A172 (cell line): ENCODE data around the gene GINS1. TPM values are rescaled to one million over a fixed set of nuclear protein-coding genes. Genes with fewer than 3 reads are reported as not detected.
A peak's percentile ranks its signal among the peaks of the same experiment; 100 is the strongest.
"Not testable (repeated sequence)": the region's sequence is repeated elsewhere in the genome, so short reads cannot be mapped to it uniquely, and the experiment has no call there.

ENCODE experiments used
- DNase-seq: peaks from one replicate; pipeline ENCODE4 v3.0.0-alpha.2; 2015; ENCODE audit warnings: low spot score
- total RNA-seq: library from RNA; depleted of rRNA; stranded (reverse); fragments of >200 nt; shearing (Covaris generic); gene quantifications from 2 replicates; pipeline ENCODE4 v1.2.3, GENCODE V29; 2014

Gene GINS1
- total RNA-seq, 1 experiment from 2014 or later, result 48.4 TPM

DNA sequence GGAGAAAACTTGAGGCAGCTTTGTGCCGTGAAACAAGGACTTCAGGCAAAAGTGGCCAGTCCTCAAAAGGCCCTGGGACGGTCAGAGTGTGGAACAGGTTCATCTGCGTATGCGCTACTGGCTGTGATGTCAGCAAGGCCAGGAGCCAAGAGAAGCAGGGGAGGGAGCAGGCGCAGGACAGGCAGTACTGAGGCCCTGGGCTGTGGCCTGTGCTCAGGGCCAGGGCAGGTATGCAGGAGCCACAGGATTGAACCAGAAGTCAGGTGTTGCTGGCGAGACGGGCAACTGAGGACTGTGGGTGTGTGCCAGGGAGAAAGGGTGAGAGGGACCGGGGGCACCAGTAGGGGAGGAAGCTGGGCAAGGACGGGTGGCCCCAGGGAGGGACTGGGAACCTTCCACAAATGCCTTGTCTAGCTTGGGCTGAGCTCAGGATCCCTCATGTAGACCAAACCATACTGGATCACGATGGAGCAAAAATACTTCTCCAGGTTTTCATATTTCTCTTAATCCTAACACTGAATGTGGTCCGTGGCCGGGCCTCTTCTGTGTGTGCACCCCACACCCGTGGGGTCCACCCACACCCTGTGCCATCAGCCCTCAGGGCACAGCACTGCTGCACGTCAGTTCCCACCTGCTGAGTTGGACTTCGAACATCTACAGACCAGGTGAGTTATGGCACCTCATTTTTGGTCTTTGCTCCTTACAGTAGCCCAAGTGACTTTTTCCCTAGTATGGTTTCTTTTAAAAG is 46.9 kb downstream of the GINS1 start:
- no peak for DNase-seq

GRCh38 chr20:25457886-25458680 is 50.6 kb downstream of the GINS1 start:
- DNase-seq, result no peak

GRCh38 chr20:25459111-25459830 is 51.8 kb downstream of the GINS1 start:
- DNase-seq, result no peak

GRCh38 chr20:25459916-25460535 is 52.6 kb downstream of the GINS1 start:
- DNase-seq, result no peak

- DNase-seq, result no peak
Observed at GRCh38 chr20:25460566-25461280, 53.2 kb downstream of the GINS1 start.

GRCh38 chr20:25461281-25461650 is 53.8 kb downstream of the GINS1 start:
- DNase-seq, result no peak

DNA sequence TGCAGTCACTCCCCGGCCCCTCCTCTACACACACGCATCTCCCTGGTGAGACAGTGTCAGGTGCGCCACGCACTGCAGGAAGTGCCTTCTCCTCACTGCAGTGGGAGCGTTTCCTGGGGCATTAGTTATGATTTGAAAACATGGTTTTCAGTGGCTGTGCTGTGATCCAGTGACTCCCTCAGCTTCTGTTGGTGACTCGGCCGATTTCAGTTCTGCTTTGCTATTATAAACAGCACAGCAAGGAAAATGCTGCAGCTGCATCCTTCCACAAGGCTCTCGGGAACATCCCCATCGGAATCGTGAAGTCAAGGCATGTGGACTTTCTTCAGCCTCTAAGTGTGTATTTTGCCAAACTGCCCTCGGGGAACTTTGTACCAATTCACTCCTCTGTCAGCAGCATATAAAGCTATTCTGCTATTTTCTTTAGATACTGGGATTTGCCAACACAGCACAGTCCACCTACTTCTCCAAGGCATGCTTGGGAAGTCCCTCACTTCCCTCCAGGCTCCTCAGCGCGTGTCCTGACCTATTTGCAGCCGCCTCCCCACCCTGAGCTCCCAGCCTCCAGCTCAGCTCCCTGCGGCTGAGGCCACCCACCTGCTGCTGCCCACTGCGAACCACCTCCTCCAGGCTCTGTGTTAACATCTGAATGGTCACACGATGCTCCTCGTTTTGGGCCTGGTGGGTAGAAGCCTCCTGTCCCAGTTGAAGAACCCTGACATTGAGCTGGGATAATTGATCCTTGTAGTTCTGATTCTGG is 54.5 kb downstream of the GINS1 start:
- DNase-seq, result no peak

DNA sequence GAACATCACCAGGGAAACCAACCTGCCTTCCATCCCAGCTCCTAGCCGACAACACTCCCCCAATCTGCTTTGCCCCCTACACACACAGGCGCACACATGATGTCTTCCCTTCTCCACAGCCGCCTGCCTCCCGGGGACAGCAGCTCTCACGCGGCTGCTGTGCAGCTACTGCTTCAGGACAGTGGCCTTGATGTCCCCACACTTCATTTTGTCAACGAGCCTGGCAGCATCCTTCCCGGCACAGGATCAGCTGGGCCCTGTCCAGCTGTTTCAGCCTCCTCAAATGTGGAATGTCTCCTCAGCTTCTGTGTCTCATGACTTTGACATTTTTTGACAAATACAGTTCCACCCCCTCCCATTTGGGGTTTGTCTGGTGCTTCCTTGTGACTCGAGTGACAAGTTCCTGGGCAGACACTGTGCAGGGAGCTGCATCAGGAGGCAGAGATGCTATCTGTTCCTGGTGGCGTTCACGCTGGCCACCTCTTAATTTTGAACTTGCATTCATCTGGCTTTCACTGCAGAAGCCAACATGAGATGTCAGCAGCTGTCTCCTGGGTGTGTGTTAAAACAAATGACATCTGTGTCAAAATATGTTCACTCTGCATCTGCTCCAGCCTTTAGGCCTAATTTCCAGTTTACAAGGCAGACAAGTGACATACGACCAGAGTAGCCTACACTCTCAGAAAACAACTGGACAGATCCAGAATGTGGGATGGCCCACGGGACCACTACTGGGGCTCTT is 57.2 kb downstream of the GINS1 start:
- no peak for DNase-seq

DNA sequence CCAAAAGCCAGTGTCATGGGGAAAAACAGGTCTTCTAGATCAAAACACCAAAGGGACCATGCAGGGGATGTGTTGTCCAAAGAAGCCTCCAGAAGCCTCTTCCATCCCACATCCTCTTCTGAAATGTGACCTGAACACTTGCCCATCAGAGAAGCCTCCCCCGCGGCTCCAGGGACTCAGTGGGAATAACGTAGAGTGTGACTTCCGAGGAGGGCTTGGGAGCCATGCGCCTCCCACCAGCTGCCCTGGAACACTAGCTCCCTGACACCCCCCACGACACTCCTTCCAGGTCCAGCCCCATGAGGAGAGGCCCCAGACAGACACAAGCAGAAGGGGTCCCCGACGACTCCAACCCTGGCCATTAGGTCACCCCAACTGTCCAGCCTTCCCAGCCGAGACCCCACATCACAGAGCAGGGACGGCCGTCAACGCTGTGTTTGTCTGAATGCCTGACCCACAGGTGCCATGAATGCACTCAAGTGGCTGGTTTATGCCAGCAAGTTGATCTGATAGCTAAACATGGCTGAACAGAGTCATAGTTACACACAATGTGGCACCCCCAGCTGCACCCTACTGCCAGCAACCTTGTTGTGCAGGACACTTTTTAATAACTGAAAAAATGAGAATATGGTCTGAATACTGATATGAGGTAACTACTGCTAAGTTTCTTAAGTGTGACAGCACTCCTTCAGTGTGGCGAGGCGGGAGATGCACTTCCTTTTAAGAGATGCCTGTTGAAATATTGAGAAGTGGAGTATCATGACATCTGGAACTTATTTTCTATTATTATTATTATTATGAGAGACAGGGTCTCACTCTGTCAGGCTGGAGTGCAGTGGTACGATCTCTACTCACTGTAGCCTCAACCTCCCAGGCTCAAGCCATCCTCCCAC is 58.0 kb downstream of the GINS1 start:
- no peak for DNase-seq

DNA sequence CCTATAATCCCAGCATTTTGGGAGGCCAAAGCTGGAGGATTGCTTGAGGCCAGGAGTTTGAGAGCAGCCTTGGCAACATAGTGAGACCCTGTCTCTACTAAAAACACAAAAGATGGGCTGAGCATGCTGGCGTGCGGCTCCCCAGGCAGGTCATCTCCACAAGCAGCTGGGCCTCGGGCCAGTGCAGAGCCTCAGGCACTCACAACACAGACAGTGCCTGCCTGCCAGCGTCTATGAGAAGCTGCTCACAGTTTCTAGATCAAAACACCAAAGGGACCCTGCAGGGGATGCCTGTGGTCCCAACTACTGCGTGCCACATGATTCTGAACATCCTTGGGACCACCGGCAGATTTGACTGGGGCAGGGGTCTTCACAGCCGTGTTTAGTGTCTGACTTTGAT is 59.4 kb downstream of the GINS1 start:
- no peak for DNase-seq

- no peak for DNase-seq
Observed at GRCh38 chr20:25467441-25467840, 60.0 kb downstream of the GINS1 start.

DNA sequence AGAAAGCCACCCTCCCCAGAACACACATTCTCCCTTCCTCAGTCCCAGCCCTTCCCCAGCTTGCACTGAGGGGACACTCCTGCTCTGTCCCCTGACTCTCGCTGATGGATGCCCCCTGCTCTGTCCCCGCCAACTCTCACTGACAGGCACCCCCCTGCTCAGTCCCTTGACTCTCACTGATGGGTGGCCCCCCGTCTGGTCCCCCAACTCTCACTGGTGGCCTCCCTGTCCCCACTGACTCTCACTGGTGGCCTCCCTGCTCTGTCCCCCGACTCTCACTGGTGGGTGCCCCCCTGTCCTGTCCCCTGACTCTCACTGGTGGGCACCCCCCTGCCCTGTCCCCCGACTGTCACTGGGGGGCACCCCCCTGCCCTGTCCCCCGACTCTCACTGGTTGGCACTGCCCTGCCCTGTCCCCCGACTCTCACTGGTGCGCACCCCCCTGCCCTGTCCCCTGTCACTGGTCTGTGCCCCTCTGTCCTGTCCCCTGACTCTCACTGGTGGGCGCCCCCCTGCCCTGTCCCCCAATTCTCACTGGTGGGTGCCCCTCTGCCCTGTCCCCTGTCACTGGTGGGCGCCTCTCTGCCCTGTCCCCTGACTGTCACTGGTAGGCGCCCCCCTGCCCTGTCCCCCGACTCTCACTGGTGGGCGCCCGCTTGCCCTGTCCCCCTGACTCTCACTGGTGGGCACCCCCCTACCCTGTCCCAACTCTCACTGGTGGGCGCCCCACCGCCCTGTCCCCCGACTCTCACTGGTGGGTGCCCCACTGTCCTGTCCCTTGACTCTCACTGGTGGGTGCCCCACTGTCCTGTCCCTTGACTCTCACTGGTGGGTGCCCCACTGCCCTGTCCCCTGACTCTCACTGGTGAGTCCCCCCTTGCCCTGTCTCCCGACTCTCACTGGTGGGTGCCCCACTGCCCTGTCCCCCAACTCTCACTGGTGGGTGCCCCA is 60.9 kb downstream of the GINS1 start:
- DNase-seq, result no peak

- no peak for DNase-seq
Observed at GRCh38 chr20:25469558-25469957, 62.1 kb downstream of the GINS1 start.

- peak; percentile 45 for DNase-seq
Observed at GRCh38 chr20:25470045-25470444, 62.6 kb downstream of the GINS1 start.

- DNase-seq, result no peak
Observed at GRCh38 chr20:25471020-25471419, 63.5 kb downstream of the GINS1 start.

DNA sequence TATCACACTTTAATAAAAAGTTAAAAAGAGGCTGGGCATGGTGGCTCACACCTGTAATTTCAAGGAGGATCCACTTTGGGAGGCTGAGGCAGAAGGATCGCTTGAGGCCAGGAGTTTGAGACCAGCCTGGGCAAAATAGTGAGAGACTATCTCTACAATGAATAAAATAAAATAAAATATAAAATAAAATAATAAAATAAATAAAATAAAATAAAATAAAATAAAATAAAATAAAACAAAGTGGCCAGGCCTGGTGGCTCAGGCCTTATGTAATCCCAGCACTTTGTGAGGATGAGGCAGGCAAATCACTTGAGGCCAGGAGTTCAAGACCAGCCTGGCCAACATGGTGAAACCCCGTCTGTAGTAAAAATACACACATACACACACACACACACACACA is 65.8 kb downstream of the GINS1 start:
- DNase-seq, result not testable (repeated sequence)

- no peak for DNase-seq
Observed at GRCh38 chr20:25476106-25477013, 68.9 kb downstream of the GINS1 start.
